ENCODE measurements around the gene PAXX. TPM values are rescaled to one million over a fixed set of nuclear protein-coding genes. Genes with fewer than 3 reads are reported as not detected.

PAXX gene
- total RNA-seq, 1 donor = 18.3 TPM

DNA sequence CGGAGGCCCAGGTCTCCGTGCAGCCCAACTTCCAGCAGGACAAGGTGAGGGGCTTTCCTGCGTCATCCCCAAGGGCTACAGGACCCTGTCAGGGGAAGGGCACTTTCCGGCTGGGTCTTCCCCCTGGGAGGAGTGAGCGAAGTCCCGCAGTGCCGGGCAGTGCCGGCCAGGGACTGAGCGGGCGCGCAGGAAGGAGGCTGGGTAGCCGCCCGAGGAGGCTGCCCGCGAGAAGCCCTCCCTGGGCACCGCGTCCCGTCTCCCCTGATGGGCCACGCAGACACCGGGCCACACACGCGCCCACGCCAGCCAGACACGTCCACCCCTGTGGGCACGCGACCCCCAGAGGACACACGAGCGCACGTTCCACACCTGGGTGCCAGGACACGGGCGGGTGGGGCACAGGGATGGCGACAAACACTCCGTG, 14.6 kb upstream of the PAXX start:
- H3K4me3 ChIP-seq (ENCODE audit: low read depth, low read length) = peak overlapping the region; percentile 56
- no peak for DNase-seq (ENCODE audit: low read depth)
- TF ChIP-seq, protein P1, sequence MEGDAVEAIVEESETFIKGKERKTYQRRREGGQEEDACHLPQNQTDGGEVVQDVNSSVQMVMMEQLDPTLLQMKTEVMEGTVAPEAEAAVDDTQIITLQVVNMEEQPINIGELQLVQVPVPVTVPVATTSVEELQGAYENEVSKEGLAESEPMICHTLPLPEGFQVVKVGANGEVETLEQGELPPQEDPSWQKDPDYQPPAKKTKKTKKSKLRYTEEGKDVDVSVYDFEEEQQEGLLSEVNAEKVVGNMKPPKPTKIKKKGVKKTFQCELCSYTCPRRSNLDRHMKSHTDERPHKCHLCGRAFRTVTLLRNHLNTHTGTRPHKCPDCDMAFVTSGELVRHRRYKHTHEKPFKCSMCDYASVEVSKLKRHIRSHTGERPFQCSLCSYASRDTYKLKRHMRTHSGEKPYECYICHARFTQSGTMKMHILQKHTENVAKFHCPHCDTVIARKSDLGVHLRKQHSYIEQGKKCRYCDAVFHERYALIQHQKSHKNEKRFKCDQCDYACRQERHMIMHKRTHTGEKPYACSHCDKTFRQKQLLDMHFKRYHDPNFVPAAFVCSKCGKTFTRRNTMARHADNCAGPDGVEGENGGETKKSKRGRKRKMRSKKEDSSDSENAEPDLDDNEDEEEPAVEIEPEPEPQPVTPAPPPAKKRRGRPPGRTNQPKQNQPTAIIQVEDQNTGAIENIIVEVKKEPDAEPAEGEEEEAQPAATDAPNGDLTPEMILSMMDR (IDR thresholded peaks at IDR 0.05; ENCODE audit: insufficient read depth, low read length) = no peak

DNA sequence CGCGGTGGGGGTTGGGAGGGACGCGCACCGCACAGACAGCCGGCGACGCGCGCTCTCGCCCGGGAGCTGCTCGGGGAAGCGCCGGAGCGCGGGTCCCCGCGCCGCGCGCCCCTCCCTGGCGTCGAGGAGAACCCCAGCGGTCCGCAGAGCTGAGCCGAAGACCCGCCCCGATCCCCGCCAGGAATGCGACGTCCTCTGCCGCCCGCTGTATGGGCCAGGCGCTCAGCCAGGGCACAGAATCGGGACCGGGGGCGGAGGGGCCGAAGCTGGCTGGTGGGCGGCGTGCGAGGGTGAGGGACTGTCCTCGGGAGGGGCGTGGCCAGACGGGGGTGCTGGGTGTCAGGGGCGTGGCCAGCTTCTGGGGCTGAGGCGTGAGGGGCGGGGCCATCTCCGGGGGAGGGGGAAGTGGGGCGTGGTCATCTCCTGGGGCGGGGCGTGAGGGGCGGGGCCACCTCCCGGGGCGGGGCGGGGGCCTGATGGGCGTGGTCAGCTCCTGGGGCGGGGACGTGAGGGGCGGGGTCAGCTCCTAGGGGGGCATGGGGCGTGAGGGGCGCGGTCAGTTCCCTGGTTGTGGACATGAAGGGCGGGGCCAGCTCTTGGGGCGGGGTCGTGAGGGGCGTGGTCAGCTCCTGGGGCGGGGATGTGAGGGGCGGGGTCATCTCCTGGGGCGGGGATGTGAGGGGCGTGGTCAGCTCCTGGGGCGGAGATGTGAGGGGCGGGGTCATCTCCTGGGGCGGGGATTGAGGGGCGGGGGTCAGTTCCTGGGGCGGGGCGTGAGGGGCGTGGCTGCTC, 14.0 kb upstream of the PAXX start:
- TF ChIP-seq, protein P1 (IDR thresholded peaks at IDR 0.05; ENCODE audit: insufficient read depth, low read length) = no peak
- peak overlapping the region; percentile 56 for H3K4me3 ChIP-seq (ENCODE audit: low read depth, low read length)
- DNase-seq (ENCODE audit: low read depth) = peak; percentile 32

DNA sequence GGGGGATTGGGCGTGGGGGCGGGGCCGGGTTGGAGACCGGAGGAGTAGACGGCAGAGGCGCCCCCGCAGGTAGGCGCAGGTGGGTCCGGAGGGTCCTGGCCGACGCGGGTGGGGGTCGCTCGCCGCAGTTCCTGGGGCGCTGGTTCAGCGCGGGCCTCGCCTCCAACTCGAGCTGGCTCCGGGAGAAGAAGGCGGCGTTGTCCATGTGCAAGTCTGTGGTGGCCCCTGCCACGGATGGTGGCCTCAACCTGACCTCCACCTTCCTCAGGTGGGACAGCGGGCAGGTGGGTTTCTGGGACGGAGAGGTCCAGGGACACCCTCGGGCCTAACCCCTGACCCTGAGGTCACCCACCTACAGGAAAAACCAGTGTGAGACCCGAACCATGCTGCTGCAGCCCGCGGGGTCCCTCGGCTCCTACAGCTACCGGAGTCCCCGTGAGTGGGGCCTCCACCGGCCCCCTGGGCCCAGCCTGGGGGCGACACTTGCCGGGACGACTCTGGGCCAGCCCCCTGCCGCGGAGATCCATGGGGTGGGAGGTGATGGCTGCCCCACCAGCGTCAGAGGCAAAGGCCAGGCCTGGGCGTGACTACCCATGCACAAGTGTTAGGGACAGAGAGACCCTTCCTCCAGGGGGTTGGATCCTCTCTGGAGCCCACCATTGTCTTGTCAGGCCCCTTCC, 13.2 kb upstream of the PAXX start:
- TF ChIP-seq, protein P1 (IDR thresholded peaks at IDR 0.05; ENCODE audit: insufficient read depth, low read length) = no peak
- DNase-seq (ENCODE audit: low read depth) = no peak
- H3K4me3 ChIP-seq (ENCODE audit: low read depth, low read length) = no peak overlapping the region

DNA sequence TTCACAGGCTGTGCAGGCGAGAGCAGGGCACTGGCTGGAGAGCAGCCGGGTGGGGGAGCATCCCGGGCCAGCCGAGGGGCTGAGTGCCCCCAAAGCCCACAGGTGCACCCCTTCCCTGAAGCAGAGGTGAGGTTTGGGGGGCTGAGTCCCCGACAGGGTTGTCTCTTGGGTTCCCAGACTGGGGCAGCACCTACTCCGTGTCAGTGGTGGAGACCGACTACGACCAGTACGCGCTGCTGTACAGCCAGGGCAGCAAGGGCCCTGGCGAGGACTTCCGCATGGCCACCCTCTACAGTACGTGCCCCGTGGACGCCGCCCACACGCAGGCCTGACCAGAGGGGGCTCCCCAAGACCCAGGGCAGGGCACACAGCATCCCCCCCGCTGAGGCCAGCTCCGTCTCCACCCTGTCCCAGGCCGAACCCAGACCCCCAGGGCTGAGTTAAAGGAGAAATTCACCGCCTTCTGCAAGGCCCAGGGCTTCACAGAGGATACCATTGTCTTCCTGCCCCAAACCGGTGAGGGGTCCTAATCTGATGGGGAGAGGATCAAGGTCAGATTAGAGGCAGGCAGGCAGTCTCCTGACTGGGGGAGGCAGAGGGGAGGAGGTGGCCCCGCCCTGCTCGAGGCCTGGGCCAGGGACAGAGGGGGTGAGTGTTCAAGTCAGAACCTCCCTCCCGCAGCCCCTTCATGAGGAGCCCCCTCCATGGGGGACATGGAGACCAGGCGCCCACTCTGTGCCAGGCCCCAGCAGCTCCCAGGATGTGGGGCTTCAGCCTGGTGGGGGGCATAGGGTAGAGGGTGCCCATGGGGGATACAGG, 12.2 kb upstream of the PAXX start:
- DNase-seq (ENCODE audit: low read depth) = no peak
- TF ChIP-seq, protein P1 (IDR thresholded peaks at IDR 0.05; ENCODE audit: insufficient read depth, low read length) = no peak
- H3K4me3 ChIP-seq (ENCODE audit: low read depth, low read length) = no peak overlapping the region

DNA sequence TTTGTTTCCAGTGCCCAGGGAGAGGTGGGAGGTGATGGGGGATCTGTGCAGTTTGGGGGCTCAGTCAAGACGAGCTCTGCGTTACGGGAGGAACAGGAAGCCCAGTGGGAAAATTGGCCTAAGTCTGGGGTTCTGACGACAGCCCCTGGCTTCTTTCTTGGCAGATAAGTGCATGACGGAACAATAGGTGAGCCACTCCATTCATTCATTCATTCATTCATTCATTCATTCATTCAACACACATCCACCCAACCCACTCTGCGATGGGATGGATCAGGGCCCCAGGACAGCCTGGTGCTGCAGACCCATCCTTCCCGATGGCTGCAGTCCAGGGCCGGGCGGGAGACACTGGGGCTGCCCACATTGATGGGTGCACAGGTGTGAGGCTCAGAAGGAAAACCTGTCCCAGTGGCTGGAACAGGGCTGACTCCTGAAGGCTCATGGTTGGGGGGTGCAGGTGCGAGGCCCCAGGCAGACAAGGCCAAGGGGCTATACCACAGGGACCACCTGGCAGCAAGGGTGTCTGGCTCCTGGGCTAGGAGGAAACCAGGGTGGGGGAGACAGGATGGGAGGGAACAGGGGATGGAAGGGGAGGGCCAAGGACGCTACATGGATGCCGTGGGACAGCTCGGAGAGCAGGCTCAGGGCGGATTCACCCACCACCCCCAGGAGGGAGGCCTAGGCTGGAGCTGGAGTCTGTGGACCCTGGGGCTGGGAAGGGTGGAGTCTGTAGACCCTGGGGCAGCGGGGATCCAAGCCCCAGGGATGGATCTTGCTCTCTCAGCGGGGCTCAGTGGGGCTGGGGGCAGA, 11.3 kb upstream of the PAXX start:
- no peak overlapping the region for H3K4me3 ChIP-seq (ENCODE audit: low read depth, low read length)
- TF ChIP-seq, protein P1 (IDR thresholded peaks at IDR 0.05; ENCODE audit: insufficient read depth, low read length) = no peak
- DNase-seq (ENCODE audit: low read depth) = no peak
